IPS-20b (cell line): Measurements from ENCODE around the gene TERB1.

Experiments used
- H3K27ac ChIP-seq: one replicate; pipeline ENCODE4 v1.5.1; 2013; ENCODE audit warnings: low read length
- H3K27me3 ChIP-seq: 2 replicates; pipeline ENCODE4 v1.6.1; 2013; ENCODE audit warnings: mild to moderate bottlenecking, low read length, inconsistent platforms; ENCODE audit not compliant: insufficient read depth
- H3K36me3 ChIP-seq: 2 replicates; pipeline ENCODE4 v1.6.1; 2013; ENCODE audit warnings: low read depth, mild to moderate bottlenecking, inconsistent platforms, low read length, moderate library complexity; ENCODE audit not compliant: insufficient read depth
- H3K4me1 ChIP-seq: 2 replicates; pipeline ENCODE4 v1.6.1; 2013; ENCODE audit warnings: mild to moderate bottlenecking, control low read depth, inconsistent platforms, low read length, moderate library complexity; ENCODE audit not compliant: insufficient read depth
- H3K4me3 ChIP-seq: 2 replicates; pipeline ENCODE4 v1.5.1; 2013; ENCODE audit warnings: mild to moderate bottlenecking, low read length, inconsistent platforms
- H3K9ac ChIP-seq: 2 replicates; pipeline ENCODE4 v1.6.1; 2013; ENCODE audit warnings: low read depth, mild to moderate bottlenecking, inconsistent platforms, low read length, moderate library complexity
- H3K9me3 ChIP-seq: 2 replicates; pipeline ENCODE4 v1.6.1; 2013; ENCODE audit warnings: mild to moderate bottlenecking, low read depth, low read length, inconsistent platforms; ENCODE audit not compliant: insufficient read depth

TERB1 gene

GRCh38 chr16:66741950-66742808, 59.2 kb downstream of the TERB1 start:
- H3K36me3 ChIP-seq, result peaks cover 96% of the 10 kb centered on the region
- no peak overlapping the region for H3K9ac ChIP-seq

GRCh38 chr16:66741169-66741900, 60.0 kb downstream of the TERB1 start:
- no peak overlapping the region for H3K27ac ChIP-seq
- no peaks in the 10 kb centered on the region for H3K27me3 ChIP-seq
- peaks cover 96% of the 10 kb centered on the region for H3K36me3 ChIP-seq
- peaks cover 3% of the 10 kb centered on the region; the same call in 1 of the 2 replicates for H3K4me1 ChIP-seq
- H3K4me3 ChIP-seq, result no peak overlapping the region
- H3K9me3 ChIP-seq, result no peaks in the 10 kb centered on the region
- H3K9ac ChIP-seq, result no peak overlapping the region

More at GRCh38 chr16:66741950-66742808, 59.2 kb downstream of the TERB1 start:
- H3K4me1 ChIP-seq, result peaks cover 3% of the 10 kb centered on the region; the same call in 1 of the 2 replicates
- H3K4me3 ChIP-seq, result no peak overlapping the region
- H3K9me3 ChIP-seq, result no peaks in the 10 kb centered on the region
- H3K27ac ChIP-seq, result no peak overlapping the region
- no peaks in the 10 kb centered on the region for H3K27me3 ChIP-seq

- Histone ChIP-seq H3K27me3 (no peaks in the 10 kb centered on the region), H3K4me3 (no peak overlapping the region), H3K4me1 (peaks cover 3% of the 10 kb centered on the region; the same call in 1 of the 2 replicates), H3K9ac (no peak overlapping the region), H3K36me3 (peaks cover 96% of the 10 kb centered on the region), H3K27ac (no peak overlapping the region), H3K9me3 (no peaks in the 10 kb centered on the region)
Measured at GRCh38 chr16:66740533-66740932, 60.9 kb downstream of the TERB1 start.

- Histone ChIP-seq H3K36me3 (peaks cover 97% of the 10 kb centered on the region), H3K4me3 (no peak overlapping the region), H3K27me3 (no peaks in the 10 kb centered on the region), H3K9me3 (no peaks in the 10 kb centered on the region), H3K9ac (no peak overlapping the region), H3K27ac (no peak overlapping the region), H3K4me1 (peaks cover 3% of the 10 kb centered on the region; the same call in 1 of the 2 replicates)
Measured at GRCh38 chr16:66740010-66740409, 61.4 kb downstream of the TERB1 start.

- no peaks in the 10 kb centered on the region for H3K27me3 ChIP-seq
- no peak overlapping the region for H3K27ac ChIP-seq
- no peak overlapping the region for H3K9ac ChIP-seq
- no peaks in the 10 kb centered on the region for H3K9me3 ChIP-seq
- H3K36me3 ChIP-seq, result peaks cover 99% of the 10 kb centered on the region
- H3K4me1 ChIP-seq, result peaks cover 3% of the 10 kb centered on the region; the same call in 1 of the 2 replicates
- no peak overlapping the region for H3K4me3 ChIP-seq
Measured at GRCh38 chr16:66735891-66736290, 65.5 kb downstream of the TERB1 start.

- no peak overlapping the region for H3K4me3 ChIP-seq
- no peak overlapping the region for H3K27ac ChIP-seq
- H3K27me3 ChIP-seq, result no peaks in the 10 kb centered on the region
- peaks cover 92% of the 10 kb centered on the region for H3K36me3 ChIP-seq
- H3K9me3 ChIP-seq, result no peaks in the 10 kb centered on the region
- H3K4me1 ChIP-seq, result peaks cover 6% of the 10 kb centered on the region
- H3K9ac ChIP-seq, result no peak overlapping the region
Measured at GRCh38 chr16:66731101-66731500, 70.3 kb downstream of the TERB1 start.

- peak overlapping the region; percentile 10 for H3K27ac ChIP-seq
- H3K9me3 ChIP-seq, result no peaks in the 10 kb centered on the region
- H3K36me3 ChIP-seq, result peaks cover 92% of the 10 kb centered on the region
- H3K4me3 ChIP-seq, result 0 out of 2 replicates have a peak overlapping the region, but pooled peaks have one; percentile 13
- H3K9ac ChIP-seq, result no peak overlapping the region
- no peaks in the 10 kb centered on the region for H3K27me3 ChIP-seq
- peaks cover 6% of the 10 kb centered on the region for H3K4me1 ChIP-seq
Measured at GRCh38 chr16:66728804-66729203, 72.6 kb downstream of the TERB1 start.

- H3K36me3 ChIP-seq, result peaks cover 92% of the 10 kb centered on the region
- H3K4me3 ChIP-seq, result no peak overlapping the region
Measured at GRCh38 chr16:66728117-66728787, 73.1 kb downstream of the TERB1 start.

GRCh38 chr16:66720766-66721165, 80.6 kb downstream of the TERB1 start:
- Histone ChIP-seq H3K9ac (no peak overlapping the region), H3K9me3 (no peaks in the 10 kb centered on the region), H3K4me1 (no peaks in the 10 kb centered on the region), H3K4me3 (no peak overlapping the region), H3K36me3 (peaks cover 65% of the 10 kb centered on the region), H3K27me3 (no peaks in the 10 kb centered on the region), H3K27ac (no peak overlapping the region)

More at GRCh38 chr16:66728117-66728787, 73.1 kb downstream of the TERB1 start:
- Histone ChIP-seq H3K9me3 (no peaks in the 10 kb centered on the region), H3K4me1 (peaks cover 6% of the 10 kb centered on the region), H3K27ac (peak overlapping the region; percentile 10), H3K9ac (no peak overlapping the region), H3K27me3 (no peaks in the 10 kb centered on the region)

- Histone ChIP-seq H3K36me3 (peaks cover 50% of the 10 kb centered on the region), H3K27me3 (no peaks in the 10 kb centered on the region), H3K9ac (no peak overlapping the region), H3K4me3 (no peak overlapping the region), H3K4me1 (no peaks in the 10 kb centered on the region), H3K27ac (no peak overlapping the region), H3K9me3 (no peaks in the 10 kb centered on the region)
Measured at GRCh38 chr16:66719246-66719645, 82.1 kb downstream of the TERB1 start.

- Histone ChIP-seq H3K9ac (no peak overlapping the region), H3K9me3 (no peaks in the 10 kb centered on the region), H3K4me3 (no peak overlapping the region), H3K36me3 (peaks cover 35% of the 10 kb centered on the region), H3K4me1 (no peaks in the 10 kb centered on the region), H3K27ac (no peak overlapping the region), H3K27me3 (no peaks in the 10 kb centered on the region)
Measured at GRCh38 chr16:66717776-66718175, 83.6 kb downstream of the TERB1 start.
